Measurements from ENCODE around the gene IGSF21. TPM values are rescaled to one million over a fixed set of nuclear protein-coding genes. Genes with fewer than 3 reads are reported as not detected.

Gene IGSF21
- total RNA-seq, 1 donor from 2014 or later = not detected

DNA sequence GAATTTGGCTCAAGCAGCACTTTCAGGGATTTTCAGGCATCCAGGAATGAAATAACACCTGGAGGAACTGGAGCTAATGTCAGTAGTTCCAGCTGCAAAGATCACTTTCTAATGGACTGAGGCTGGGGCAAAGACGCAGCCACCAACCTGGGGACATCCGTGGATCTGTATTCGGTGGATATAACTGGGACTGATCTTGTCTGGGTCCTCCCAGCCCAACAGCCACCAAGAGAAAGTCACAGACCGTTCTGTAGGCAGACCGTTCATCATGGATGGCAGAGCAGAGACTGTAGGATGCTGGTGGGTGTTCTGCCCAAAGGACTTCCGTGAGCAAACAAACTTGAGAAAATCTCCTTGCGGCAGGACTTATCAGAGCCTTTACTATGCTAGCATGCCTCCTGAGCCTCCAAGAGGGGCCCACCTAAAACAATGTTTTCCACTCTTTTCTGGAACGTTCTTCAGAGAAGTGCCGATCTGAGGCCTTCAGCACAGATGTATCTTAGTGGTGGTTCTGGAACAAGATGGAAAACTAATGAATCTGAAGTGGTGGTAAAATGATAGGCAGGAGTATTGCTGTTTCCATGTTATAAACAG is 287.1 kb downstream of the IGSF21 start:
- Mint-ChIP-seq H3K4me3 (no peak overlapping the region), H3K27ac (no peak overlapping the region), H3K9me3 (no peaks in the 10 kb centered on the region), H3K4me1 (peaks cover 3% of the 10 kb centered on the region), H3K36me3 (no peaks in the 10 kb centered on the region), H3K27me3 (ENCODE audit: low read depth) (peaks cover 19% of the 10 kb centered on the region)
- DNase-seq (ENCODE audit: low spot score in 2 of 2, unreplicated experiment in 2 of 2) = no peak
- TF ChIP-seq, protein P1, sequence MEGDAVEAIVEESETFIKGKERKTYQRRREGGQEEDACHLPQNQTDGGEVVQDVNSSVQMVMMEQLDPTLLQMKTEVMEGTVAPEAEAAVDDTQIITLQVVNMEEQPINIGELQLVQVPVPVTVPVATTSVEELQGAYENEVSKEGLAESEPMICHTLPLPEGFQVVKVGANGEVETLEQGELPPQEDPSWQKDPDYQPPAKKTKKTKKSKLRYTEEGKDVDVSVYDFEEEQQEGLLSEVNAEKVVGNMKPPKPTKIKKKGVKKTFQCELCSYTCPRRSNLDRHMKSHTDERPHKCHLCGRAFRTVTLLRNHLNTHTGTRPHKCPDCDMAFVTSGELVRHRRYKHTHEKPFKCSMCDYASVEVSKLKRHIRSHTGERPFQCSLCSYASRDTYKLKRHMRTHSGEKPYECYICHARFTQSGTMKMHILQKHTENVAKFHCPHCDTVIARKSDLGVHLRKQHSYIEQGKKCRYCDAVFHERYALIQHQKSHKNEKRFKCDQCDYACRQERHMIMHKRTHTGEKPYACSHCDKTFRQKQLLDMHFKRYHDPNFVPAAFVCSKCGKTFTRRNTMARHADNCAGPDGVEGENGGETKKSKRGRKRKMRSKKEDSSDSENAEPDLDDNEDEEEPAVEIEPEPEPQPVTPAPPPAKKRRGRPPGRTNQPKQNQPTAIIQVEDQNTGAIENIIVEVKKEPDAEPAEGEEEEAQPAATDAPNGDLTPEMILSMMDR (IDR thresholded peaks at IDR 0.05; ENCODE audit: unreplicated experiment) = no peak

DNA sequence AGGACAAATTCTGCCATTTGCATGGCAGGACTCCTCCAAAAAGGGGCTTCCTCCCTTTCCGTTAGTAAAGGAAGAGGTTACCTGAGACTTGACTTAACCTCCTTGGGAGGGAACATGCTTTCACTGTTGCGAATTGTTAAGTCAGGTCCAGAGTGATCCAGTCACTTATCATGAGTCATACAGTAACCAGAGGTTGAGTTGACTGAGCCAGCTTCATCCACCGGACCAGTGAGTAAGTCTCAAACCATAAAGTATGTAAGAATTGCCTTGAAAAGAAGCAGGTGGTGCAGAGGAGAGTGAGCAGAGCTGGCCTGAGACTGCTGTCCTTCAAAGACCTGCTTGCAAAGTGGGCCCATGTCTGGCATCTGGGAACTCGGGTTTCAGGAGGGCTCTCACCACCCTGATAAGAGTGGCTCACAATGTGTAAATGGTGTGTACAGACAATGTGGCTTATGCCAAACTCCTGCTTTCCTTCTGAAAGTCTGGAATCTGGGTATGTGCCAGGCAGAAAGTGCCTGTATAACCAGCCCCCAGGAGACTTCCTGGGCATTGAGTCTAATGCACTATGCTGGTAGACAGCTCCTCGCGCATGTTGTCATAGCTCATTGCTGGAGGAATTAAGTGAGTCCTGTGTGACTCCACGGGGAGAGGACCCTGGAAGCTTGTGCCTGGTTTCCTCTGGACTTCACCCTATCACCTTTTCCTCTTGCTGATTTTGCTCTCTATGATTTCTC is 288.8 kb downstream of the IGSF21 start:
- no peak overlapping the region for H3K27ac Mint-ChIP-seq
- H3K9me3 Mint-ChIP-seq = no peaks in the 10 kb centered on the region
- TF ChIP-seq, protein P1 (IDR thresholded peaks at IDR 0.05; ENCODE audit: unreplicated experiment) = no peak
- peaks cover 3% of the 10 kb centered on the region for H3K4me1 Mint-ChIP-seq
- peaks cover 20% of the 10 kb centered on the region for H3K27me3 Mint-ChIP-seq (ENCODE audit: low read depth)
- H3K4me3 Mint-ChIP-seq = no peak overlapping the region
- no peak for DNase-seq (ENCODE audit: low spot score in 2 of 2, unreplicated experiment in 2 of 2)
- H3K36me3 Mint-ChIP-seq = no peaks in the 10 kb centered on the region

DNA sequence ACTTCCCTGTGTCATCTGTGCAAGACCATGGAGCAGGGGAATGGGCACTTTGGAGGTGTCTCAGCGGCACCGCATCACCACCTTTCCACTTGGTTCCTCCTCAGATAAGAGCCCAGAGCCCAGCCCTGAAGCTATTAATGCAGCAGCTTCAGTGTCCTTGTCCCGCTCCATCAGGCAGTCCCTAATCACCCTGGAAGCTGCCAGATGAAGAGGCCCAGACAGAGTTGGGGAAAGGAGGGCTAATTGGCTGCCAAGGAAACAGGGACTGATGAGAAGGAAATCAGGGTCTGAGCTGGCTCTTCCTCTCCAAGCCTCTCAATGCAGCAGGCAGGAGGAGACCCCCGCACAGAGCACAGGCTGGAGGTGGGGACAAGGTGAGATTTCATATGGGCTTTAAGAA is 290.0 kb downstream of the IGSF21 start:
- Mint-ChIP-seq H3K36me3 (no peaks in the 10 kb centered on the region), H3K9me3 (no peaks in the 10 kb centered on the region), H3K4me1 (peaks cover 3% of the 10 kb centered on the region), H3K27me3 (ENCODE audit: low read depth) (peaks cover 24% of the 10 kb centered on the region), H3K27ac (no peak overlapping the region), H3K4me3 (no peak overlapping the region)
- DNase-seq (ENCODE audit: low spot score in 2 of 2, unreplicated experiment in 2 of 2) = no peak
- TF ChIP-seq, protein P1 (IDR thresholded peaks at IDR 0.05; ENCODE audit: unreplicated experiment) = no peak

DNA sequence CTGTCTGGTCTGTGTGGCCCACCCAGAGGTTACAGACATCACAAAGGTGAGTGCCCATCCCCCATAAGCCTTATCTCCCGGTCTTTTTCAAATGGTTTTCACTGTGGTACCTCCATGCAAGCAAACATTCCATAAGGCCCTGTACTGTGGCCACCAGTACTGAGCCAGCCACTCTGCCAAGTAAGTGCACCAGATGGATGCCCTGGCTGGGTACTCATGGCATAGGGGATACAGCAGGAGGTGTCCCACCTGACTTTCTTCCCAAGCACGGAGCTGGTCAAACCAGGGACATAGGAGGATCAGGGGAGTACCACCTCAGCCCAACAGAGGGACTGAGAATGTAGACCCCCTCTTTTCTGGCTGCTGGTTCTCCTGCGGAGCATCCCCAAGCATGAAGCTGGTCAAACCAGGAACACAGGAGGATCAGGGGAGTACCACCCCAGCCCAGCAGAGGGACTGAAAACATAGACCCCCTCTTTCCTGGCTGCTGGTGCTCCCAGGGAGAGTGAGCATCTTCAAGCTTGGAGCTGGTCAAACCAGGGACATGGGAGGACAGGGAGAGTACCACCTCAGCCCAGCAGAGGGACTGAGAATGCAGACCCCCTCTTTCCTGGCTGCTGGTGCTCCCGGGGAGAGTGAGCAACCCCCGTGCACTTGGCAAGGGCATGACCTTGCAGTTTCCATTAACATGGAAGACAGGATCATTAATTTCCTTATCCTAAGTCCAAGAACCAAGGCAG is 291.4 kb downstream of the IGSF21 start:
- Mint-ChIP-seq H3K4me3 (no peak overlapping the region), H3K27ac (no peak overlapping the region), H3K27me3 (ENCODE audit: low read depth) (peaks cover 21% of the 10 kb centered on the region), H3K9me3 (no peaks in the 10 kb centered on the region), H3K4me1 (peaks cover 5% of the 10 kb centered on the region), H3K36me3 (no peaks in the 10 kb centered on the region)
- DNase-seq (ENCODE audit: low spot score in 2 of 2, unreplicated experiment in 2 of 2) = no peak
- TF ChIP-seq, protein P1 (IDR thresholded peaks at IDR 0.05; ENCODE audit: unreplicated experiment) = peak; percentile 17

DNA sequence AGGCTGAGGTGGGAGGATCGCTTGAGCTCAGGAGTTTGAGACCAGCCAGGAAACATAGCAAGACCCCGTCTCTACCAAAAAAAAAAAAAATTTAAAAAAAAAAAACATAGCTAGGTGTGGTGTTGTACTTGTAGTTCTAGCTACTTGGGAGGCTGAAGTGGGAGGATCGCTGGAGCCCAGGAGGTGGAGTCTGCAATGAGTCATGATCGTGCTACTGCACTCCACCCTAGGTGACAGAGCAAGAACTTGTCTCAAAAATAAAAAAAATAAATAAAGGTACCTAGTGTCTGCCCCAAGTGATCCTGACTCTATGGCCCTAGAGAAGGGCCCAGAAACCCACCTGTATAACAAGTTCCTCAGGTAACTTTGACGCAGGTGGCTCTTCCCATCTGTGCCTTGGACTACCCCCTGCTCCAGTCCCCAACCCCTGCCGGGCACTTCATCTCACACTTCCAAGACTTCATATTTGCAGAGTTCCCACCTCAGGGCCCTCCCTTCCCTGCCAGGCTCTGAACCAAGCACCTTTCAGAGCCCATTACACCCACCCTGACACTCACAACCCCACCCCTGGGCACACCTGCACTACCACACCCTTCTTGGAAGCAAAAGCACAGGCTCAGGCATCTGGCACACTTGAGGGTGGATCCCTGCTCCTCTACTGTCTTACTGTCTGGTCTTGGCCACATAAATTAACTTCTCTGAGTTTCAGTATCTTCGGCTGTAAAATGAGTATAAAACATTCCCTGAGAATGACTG is 292.9 kb downstream of the IGSF21 start:
- Mint-ChIP-seq H3K4me1 (peaks cover 5% of the 10 kb centered on the region), H3K4me3 (no peak overlapping the region), H3K9me3 (no peaks in the 10 kb centered on the region), H3K27ac (no peak overlapping the region), H3K36me3 (no peaks in the 10 kb centered on the region), H3K27me3 (ENCODE audit: low read depth) (peaks cover 15% of the 10 kb centered on the region)
- DNase-seq (ENCODE audit: low spot score in 2 of 2, unreplicated experiment in 2 of 2) = no peak
- TF ChIP-seq, protein P1 (IDR thresholded peaks at IDR 0.05; ENCODE audit: unreplicated experiment) = no peak
